OCI-LY7 (cell line): ENCODE results near the gene TRAF1.

Experiments used
- EZH2phosphoT487 ChIP-seq: fragments of 200-600 bp; sonication (generic); IDR thresholded peaks from 2 replicates; pipeline ENCODE4 v1.6.1; 2018; ENCODE audit warnings: low read depth, borderline replicate concordance, mild to moderate bottlenecking, mixed run types, antibody characterized with exemption, low read length, moderate library complexity, mixed read lengths
- TF ChIP-seq, protein P1 (sequence below): fragments of 200-600 bp; sonication (generic); conservative IDR thresholded peaks from 2 replicates; pipeline ENCODE4 v1.5.1; 2014; ENCODE audit warnings: mild to moderate bottlenecking, antibody characterized with exemption, low read length, moderate library complexity, mixed read lengths

DNA sequence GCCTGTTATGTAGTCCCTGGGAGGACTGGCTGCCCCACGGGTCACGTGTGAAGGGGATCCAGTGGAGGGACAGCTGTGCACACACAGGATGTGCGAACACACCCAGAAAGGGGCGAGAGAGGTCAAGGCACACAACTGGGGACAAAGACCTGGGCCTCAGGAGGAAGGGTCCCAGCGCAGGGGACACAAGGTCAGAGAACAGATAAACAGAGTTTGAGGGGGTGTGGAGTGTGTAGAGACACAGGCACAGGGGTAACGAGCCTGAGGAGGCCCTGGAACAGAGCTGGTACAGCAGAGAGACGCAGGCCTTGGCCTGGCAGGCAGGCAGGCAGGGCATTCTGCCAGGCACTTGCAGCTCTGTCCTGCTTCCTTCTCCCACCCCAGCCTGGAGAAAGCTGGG lies 69.1 kb downstream of the TRAF1 start:
- TF ChIP-seq, protein P1, sequence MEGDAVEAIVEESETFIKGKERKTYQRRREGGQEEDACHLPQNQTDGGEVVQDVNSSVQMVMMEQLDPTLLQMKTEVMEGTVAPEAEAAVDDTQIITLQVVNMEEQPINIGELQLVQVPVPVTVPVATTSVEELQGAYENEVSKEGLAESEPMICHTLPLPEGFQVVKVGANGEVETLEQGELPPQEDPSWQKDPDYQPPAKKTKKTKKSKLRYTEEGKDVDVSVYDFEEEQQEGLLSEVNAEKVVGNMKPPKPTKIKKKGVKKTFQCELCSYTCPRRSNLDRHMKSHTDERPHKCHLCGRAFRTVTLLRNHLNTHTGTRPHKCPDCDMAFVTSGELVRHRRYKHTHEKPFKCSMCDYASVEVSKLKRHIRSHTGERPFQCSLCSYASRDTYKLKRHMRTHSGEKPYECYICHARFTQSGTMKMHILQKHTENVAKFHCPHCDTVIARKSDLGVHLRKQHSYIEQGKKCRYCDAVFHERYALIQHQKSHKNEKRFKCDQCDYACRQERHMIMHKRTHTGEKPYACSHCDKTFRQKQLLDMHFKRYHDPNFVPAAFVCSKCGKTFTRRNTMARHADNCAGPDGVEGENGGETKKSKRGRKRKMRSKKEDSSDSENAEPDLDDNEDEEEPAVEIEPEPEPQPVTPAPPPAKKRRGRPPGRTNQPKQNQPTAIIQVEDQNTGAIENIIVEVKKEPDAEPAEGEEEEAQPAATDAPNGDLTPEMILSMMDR = no peak
- TF ChIP-seq EZH2phosphoT487 = no peak
